Measurements from ENCODE around the gene CCDC187. TPM values are rescaled to one million over a fixed set of nuclear protein-coding genes. Genes with fewer than 3 reads are reported as not detected.

Gene CCDC187
- total and polyA plus RNA-seq, 4 donors: 2.0 to 16.8 (median 6.8) TPM

DNA sequence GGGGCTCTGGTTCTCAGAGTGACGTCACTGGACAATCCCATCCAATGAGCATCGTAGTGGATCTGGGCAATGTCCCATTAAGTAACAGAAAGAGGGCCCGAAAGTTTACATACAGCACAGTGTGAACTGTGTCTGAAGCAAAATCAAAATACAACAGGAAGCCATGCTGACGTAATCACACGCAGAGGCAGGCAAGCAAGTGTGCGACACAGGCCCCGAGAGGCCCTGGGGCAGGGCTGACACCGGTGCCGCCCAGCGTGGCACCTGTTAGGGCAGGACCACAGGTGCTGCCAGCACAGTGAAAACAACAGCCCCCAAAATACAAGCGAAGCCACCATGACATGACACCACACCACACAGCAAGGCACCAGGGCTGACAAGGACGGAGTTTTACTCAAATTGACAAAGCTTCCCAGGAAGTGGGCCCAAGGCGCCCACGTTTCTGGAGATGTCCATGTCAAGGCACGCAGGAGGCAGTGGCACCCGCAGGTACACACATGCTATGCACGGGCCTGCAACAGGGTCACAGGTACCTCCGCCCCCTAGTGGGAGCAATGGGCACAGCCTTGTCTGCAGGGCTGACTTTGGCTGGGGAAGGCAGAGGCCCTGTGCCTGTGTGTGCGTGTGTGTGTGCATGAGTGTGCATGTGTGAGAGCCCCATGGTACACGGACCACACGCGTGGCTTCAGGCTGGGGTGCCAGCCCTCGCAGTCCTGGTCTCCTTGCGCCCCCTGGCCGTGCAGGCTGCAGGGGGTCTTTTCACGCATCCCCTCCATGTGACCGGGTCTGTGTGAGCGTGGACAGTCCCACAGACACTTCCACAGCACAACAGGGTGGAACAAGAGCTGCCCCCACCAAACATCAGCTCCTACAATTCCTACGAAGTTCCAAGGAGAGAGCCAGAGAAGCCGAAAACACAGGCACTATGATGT, 77.9 kb downstream of the CCDC187 start:
- TF ChIP-seq, protein P1, sequence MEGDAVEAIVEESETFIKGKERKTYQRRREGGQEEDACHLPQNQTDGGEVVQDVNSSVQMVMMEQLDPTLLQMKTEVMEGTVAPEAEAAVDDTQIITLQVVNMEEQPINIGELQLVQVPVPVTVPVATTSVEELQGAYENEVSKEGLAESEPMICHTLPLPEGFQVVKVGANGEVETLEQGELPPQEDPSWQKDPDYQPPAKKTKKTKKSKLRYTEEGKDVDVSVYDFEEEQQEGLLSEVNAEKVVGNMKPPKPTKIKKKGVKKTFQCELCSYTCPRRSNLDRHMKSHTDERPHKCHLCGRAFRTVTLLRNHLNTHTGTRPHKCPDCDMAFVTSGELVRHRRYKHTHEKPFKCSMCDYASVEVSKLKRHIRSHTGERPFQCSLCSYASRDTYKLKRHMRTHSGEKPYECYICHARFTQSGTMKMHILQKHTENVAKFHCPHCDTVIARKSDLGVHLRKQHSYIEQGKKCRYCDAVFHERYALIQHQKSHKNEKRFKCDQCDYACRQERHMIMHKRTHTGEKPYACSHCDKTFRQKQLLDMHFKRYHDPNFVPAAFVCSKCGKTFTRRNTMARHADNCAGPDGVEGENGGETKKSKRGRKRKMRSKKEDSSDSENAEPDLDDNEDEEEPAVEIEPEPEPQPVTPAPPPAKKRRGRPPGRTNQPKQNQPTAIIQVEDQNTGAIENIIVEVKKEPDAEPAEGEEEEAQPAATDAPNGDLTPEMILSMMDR (IDR thresholded peaks at IDR 0.05; ENCODE audit: control extremely low read depth, extremely low read depth): peak; percentile 32
- Histone ChIP-seq H3K9me3 (ENCODE audit: control insufficient read depth in 4 of 4, insufficient read depth in 3 of 4, low read length in 3 of 4) (no peaks in the 10 kb centered on the region), H3K36me3 (ENCODE audit: control insufficient read depth in 4 of 4, insufficient read depth in 4 of 4, low read length in 4 of 4) (peaks cover 0 to 24% (median 4%) of the 10 kb centered on the region in 4 donors), H3K4me1 (ENCODE audit: control insufficient read depth in 5 of 5, insufficient read depth in 5 of 5, low read length in 5 of 5) (no peaks in the 10 kb centered on the region), H3K9ac (ENCODE audit: insufficient read depth in 1 of 2, low read length in 2 of 2) (no peak overlapping the region), H3K4me3 (no peak overlapping the region), H3K27me3 (ENCODE audit: control insufficient read depth in 3 of 3, insufficient read depth in 3 of 3, low read length in 2 of 3) (no peaks in the 10 kb centered on the region), H3K27ac (ENCODE audit: low read depth in 1 of 2, low read length in 1 of 2) (no peak overlapping the region)
- no peak for ATAC-seq (ENCODE audit: insufficient read depth, low FRiP score)
- DNase-seq: peak; percentile 36 to 53 (median 45)
- WGBS, 2 donors: 67 to 75% methylated on average over 30 of the region's 30 CpGs

DNA sequence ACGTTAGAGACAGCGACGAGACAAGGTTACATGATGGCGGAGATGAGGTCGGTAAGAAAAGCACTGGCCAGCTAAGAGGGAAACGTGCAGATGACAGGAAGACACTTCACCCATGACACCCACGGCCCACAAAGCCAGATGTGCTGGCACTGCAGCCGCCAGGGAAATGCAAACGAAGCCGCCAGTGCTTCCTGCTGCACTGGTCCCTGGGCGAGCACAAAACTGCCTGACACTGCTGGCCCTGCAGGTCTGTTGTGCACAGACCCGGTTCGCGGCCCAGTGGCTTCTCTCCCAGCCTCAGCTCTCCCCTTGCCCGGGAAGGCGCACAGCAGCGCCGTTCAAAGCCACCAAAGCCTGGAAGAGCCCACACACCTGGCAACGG, 78.5 kb downstream of the CCDC187 start:
- H3K9ac ChIP-seq (ENCODE audit: insufficient read depth in 1 of 2, low read length in 2 of 2): no peak overlapping the region
- no peaks in the 10 kb centered on the region for H3K27me3 ChIP-seq (ENCODE audit: control insufficient read depth in 3 of 3, insufficient read depth in 3 of 3, low read length in 2 of 3)
- no peak overlapping the region for H3K27ac ChIP-seq (ENCODE audit: low read depth in 1 of 2, low read length in 1 of 2)
- H3K36me3 ChIP-seq (ENCODE audit: control insufficient read depth in 4 of 4, insufficient read depth in 4 of 4, low read length in 4 of 4): peaks cover 0 to 24% (median 4%) of the 10 kb centered on the region in 4 donors
- DNase-seq (no peak), ATAC-seq (ENCODE audit: insufficient read depth, low FRiP score) (no peak)
- TF ChIP-seq, protein P1 (IDR thresholded peaks at IDR 0.05; ENCODE audit: control extremely low read depth, extremely low read depth): no peak
- no peaks in the 10 kb centered on the region for H3K9me3 ChIP-seq (ENCODE audit: control insufficient read depth in 4 of 4, insufficient read depth in 3 of 4, low read length in 3 of 4)
- no peaks in the 10 kb centered on the region for H3K4me1 ChIP-seq (ENCODE audit: control insufficient read depth in 5 of 5, insufficient read depth in 5 of 5, low read length in 5 of 5)
- 78 to 86% methylated on average over 19 of the region's 19 CpGs for WGBS, 2 donors
- no peak overlapping the region for H3K4me3 ChIP-seq

DNA sequence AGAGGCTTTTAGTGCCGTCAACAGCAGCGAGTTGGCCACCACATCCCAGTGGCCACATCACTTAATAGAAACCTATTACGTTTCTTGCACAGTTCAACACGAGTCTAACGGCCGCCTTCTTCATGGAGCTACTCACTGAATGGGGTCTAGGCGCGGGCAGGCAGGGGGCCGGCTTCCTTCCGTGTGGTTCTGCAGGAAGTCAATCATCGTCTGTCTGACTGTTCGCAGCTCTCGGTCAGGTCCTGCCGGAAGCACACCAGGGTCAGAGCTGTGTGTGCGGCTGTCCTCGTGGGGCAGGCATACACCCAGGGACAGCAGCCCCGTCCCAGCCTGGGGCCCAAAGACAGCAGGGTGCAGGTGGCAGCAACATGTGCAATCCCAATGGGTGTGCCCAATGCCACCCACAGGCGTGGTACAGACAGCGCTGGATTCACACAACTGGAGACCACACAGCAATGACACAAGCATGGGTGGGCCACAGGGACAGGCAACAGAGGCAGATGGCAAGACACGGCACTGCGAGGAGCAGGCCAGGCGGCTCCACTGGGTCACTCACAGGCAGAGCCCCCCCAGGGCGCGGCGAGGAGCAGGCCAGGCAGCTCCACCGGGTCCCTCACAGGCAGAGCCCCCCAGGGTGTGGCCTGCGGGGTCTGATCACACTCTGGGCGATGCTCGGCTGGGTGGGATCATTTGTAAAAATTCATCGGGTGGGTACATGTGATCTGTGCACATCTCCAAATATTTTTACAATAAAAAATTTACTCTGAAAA, 79.8 kb downstream of the CCDC187 start:
- H3K4me1 ChIP-seq (ENCODE audit: control insufficient read depth in 5 of 5, insufficient read depth in 5 of 5, low read length in 5 of 5): no peaks in the 10 kb centered on the region
- DNase-seq: no peak
- ATAC-seq (ENCODE audit: insufficient read depth, low FRiP score): no peak
- H3K9ac ChIP-seq (ENCODE audit: insufficient read depth in 1 of 2, low read length in 2 of 2): no peak overlapping the region
- H3K27me3 ChIP-seq (ENCODE audit: control insufficient read depth in 3 of 3, insufficient read depth in 3 of 3, low read length in 2 of 3): no peaks in the 10 kb centered on the region
- no peak overlapping the region for H3K27ac ChIP-seq (ENCODE audit: low read depth in 1 of 2, low read length in 1 of 2)
- no peaks in the 10 kb centered on the region for H3K9me3 ChIP-seq (ENCODE audit: control insufficient read depth in 4 of 4, insufficient read depth in 3 of 4, low read length in 3 of 4)
- WGBS, 2 donors: 87 to 93% methylated on average over 29 to 30 of the region's 30 CpGs
- H3K4me3 ChIP-seq: no peak overlapping the region
- H3K36me3 ChIP-seq (ENCODE audit: control insufficient read depth in 4 of 4, insufficient read depth in 4 of 4, low read length in 4 of 4): peaks cover 0 to 25% (median 4%) of the 10 kb centered on the region in 4 donors
- TF ChIP-seq, protein P1 (IDR thresholded peaks at IDR 0.05; ENCODE audit: control extremely low read depth, extremely low read depth): no peak
